Dedifferentiated amniotic fluid mesenchymal stem cell (primary cell): ENCODE results near the gene FAM227A.

Experiments used
- DNase-seq: peaks from one replicate; pipeline ENCODE4 v3.0.0-alpha.2; 2016; ENCODE audit errors: extremely low spot score

FAM227A gene

GRCh38 chr22:38540701-38541100 lies 115.5 kb downstream of the FAM227A start:
- no peak for DNase-seq

- no peak for DNase-seq
Measured at GRCh38 chr22:38531251-38531938, 124.8 kb downstream of the FAM227A start.
